OCI-LY3 (cell line): ENCODE measurements around the gene ZMYM3.

Experiments
- EZH2phosphoT487 ChIP-seq: fragments of 200-600 bp; shearing (Covaris generic); IDR thresholded peaks from 2 replicates; pipeline ENCODE4 v1.6.1; 2018; ENCODE audit warnings: antibody characterized with exemption, mixed run types, low read depth
- TF ChIP-seq, protein P1 (sequence below): fragments of 200-600, 300-600 bp; sonication (generic); IDR thresholded peaks from 2 replicates; pipeline ENCODE4 v1.5.1; 2014; ENCODE audit warnings: antibody characterized with exemption, low read length, low read depth

DNA sequence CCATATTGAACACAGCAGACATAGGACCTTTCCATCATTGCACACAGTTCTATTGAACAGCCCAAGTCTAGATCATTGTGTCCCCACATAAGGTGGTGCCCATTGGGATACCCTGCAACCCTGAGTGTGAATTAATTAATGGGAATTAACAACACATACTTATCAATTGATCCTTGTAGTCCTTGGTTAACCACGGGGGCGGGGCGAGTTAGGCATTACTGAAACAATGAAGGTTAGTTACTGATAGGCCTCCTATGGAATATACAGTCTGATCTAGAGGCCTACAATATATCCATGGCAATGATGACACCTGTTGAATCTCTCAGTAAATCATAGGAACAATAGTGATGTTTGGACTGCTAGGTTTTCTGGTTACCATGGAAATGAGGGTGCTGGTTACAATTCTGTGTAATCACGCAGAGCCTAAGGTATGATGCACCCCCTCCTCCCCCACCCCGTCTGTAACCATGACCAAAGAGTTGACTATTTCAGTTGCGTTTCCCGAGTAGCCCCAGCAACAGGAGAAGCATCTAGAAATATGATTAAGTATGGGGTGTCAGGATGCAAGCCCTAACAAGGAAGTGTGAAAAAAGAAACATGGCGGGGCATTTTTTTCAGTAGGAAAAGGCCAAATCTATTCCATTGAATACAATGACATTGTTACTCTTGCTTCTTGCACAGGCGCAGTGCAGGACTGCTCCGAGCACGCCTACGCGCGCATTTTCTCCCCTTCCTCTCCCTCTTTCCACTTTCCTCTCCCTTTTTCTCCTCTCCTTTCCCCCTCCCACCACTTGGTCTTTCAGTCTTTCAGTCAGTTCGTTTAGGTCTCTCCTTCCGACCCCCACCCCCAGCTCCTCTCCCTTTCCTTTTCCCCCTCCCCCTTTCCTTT lies 28.8 kb upstream of the ZMYM3 start:
- TF ChIP-seq EZH2phosphoT487, result no peak
- TF ChIP-seq, protein P1, sequence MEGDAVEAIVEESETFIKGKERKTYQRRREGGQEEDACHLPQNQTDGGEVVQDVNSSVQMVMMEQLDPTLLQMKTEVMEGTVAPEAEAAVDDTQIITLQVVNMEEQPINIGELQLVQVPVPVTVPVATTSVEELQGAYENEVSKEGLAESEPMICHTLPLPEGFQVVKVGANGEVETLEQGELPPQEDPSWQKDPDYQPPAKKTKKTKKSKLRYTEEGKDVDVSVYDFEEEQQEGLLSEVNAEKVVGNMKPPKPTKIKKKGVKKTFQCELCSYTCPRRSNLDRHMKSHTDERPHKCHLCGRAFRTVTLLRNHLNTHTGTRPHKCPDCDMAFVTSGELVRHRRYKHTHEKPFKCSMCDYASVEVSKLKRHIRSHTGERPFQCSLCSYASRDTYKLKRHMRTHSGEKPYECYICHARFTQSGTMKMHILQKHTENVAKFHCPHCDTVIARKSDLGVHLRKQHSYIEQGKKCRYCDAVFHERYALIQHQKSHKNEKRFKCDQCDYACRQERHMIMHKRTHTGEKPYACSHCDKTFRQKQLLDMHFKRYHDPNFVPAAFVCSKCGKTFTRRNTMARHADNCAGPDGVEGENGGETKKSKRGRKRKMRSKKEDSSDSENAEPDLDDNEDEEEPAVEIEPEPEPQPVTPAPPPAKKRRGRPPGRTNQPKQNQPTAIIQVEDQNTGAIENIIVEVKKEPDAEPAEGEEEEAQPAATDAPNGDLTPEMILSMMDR, result no peak
